Measurements from ENCODE around the gene LEMD2.
"Not testable (repeated sequence)": the region's sequence is repeated elsewhere in the genome, so short reads cannot be mapped to it uniquely, and the experiment has no call there.

Gene LEMD2

DNA sequence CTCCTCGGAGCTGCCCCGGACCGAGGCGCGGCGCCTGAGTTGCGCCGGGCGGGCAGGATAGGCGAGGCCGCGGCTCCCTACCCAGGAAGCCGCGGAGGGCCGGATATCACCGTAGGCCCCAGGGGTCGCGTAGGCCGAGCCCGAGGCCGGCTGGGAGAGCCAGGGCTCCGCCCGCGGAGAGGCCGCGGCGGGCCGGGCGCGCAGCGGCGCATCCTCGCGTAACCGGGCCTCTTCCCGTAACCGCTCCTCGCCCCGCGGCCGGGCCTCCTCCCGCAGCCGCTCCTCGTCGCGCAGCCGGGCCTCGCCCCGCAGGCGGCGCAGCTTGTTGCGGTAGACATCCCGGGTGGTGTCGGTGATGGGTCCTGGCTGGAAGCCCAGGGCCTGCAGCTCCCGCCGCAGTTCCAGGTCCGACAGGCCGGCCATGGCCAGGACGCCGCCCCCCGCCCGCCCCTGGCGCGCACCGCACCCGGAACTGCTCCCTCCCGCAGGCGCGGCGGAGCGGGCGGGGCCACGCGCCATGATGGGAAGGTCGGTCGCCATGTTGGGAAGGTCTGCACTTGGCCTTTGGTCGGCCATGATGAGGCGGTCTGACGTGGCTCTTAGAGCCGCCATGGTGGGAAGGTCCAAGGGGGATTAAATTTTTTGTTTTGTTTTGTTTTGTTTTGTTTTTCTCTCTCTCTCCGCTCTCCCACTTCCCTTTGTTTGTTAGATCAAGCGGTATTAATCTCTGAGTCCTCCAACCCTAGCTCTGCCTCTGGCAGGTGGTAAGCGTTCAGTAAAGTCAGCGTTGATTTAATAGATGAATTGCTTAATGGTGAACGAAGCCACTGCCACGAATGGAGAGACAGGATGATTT lies at the start of gene LEMD2:
Gene LEMD2, minus strand, starts transcription at position 437 of the 856 bp plus-strand sequence. Its CDS starts 14 bp downstream, at position 423.
- peak; percentile 97 for DNase-seq (ENCODE audit: low spot score)

DNA sequence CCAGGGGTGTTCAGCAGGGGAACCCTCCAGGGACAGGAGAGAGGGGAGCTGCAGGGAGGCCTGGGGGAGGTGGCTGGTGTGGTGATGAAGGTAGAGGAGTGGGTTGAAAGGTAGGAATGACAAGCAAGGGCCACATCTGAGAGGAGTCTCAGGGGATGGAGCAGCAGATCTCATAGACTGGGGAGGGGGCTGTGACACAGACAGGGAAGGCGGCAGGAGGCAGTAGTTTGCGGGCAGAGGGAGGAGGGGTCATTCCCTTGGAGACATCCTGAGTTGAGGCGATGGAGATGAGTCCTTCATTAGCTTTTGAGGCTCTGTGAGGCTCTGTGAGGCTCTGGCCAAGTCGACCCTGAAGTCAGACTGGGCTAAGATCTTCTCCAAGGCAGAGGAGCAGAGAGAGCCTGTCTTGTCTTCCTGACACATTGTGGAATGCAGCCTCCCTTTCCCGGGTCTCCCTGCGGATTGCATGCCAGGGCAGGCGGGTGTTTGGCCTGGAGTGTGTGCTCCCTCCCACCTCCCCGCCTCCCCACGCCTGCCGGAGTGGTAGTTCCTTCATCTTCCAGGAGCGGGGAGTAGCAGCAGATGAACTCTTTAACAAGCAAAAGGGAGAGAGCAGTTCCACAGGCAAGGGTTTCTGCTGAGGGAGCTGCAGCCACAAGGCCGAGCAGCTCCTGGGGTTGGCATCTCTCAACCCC lies 49.2 kb upstream of the LEMD2 start:
- no peak for DNase-seq (ENCODE audit: low spot score)

DNA sequence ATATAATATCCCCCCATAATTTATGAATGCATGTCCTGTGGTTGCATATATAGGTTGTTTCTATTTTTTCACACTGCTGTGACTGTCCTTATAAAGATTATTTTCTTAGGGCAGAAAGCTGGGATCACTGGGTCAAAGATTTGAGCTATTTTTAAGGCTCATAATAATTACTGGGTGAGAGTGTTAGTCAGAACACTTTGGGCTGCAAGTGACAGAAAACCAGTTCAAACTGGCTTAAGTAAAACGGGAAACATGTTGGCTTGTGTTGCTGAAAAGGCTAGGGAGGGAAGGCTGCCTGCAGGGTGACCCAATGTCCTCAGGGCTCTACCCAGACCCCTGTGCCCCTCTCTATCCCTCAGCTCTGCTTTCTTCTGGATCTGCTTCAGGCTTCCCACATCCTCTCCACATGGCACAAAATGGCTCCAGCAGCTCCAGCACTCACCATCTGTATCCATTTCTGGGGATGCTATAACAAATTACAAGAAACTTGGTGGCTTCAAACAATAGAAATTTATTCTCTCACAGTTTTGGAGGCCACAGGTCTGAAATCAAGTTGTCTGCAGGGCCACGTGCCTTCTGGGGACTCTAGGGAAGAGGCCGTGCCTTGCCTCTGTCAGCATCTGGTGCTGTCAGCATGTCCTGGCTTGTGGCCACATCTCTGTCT lies 48.0 kb upstream of the LEMD2 start:
- no peak for DNase-seq (ENCODE audit: low spot score)

DNA sequence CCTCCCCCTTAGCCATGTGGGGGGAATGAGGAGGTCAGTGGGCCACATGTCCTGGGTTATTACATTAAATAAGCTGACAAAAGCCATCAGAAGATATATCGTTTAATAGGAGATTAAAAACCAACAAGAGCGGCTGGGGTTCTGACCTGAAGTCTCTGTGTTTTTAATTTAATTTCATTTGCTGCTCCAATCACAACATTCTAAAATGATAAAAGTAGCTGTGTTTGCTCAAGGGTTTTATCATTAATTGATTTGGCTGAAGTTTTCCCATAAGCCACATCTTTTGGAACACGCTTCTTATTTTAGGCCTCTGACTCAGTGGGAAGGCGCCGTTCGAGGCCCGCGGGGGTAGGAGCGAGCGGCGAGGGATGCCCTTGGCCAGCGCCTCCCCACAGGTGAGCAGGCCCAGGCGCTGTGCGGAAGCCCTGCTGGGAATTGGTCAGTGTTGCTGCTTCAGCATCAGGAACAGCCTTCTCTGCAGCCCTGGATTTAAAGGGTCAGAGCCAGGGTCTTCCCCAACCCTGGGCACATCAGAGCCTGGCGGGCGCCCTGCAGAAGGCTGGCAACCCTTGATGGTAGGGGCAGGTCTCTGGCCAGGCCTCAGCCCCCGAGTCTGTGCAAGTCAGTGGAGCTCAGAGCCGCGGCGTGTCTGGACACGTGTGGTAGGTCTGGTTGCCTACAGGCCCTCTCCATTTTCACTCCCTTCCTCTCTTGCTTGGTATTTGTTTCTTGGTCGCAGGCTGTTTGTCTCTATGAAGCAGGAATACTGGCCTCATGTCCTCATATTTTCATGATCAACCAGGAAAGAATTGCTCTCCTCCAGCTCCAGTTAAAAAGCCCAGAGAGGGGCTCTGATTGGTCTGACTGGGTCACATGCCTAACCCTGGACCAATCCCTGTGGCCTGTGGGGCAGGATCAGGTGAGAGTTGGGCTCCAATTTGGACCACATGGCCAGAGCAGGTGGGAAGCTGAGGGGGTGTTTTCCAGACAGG lies 45.8 kb upstream of the LEMD2 start:
- DNase-seq (ENCODE audit: low spot score): no peak

DNA sequence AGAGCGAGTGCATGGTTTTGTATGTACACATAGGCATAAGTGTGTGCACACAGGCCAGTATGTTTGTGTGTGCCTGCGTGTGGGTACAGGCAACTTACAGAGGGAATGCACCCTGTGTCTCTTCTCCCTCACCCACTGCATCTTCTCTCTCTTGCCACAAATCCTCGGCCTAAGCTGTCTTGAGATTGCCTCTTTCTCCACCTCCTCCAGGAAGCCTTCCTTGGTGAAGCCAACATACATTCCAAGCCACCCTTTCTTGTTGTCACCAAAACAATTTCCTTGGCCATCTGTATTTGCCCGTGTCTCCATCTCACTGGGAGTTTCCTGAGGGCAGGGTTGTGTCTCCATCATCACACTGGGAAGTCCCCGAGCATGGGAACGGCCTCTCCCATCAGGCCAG lies 44.7 kb upstream of the LEMD2 start:
- DNase-seq (ENCODE audit: low spot score): no peak

DNA sequence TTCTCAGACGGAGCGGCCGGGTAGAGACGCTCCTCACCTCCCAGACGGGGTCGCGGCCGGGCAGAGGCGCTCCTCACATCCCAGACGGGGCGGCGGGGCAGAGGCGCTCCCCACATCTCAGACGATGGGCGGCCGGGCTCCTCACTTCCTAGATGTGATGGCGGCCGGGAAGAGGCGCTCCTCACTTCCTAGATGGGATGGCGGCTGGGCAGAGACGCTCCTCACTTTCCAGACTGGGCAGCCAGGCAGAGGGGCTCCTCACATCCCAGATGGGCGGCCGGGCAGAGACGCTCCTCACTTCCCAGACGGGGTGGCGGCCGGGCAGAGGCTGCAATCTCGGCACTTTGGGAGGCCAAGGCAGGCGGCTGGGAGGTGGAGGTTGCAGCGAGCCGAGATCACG lies 43.9 kb upstream of the LEMD2 start:
- not testable (repeated sequence) for DNase-seq (ENCODE audit: low spot score)

DNA sequence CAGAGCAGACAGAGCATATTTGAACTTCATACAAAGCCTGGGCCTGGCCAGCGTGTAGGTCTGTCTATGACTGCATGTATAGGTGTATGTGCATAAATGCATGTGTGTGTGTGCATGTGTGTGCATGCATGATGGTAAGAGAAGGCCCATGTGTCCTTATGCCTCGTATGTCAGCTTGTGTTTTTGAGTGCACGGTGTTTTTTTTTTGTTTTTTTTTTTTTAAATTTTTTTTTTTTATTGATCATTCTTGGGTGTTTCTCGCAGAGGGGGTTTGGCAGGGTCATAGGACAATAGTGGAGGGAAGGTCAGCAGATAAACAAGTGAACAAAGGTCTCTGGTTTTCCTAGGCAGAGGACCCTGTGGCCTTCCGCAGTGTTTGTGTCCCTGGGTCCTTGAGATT lies 42.8 kb upstream of the LEMD2 start:
- not testable (repeated sequence) for DNase-seq (ENCODE audit: low spot score)

DNA sequence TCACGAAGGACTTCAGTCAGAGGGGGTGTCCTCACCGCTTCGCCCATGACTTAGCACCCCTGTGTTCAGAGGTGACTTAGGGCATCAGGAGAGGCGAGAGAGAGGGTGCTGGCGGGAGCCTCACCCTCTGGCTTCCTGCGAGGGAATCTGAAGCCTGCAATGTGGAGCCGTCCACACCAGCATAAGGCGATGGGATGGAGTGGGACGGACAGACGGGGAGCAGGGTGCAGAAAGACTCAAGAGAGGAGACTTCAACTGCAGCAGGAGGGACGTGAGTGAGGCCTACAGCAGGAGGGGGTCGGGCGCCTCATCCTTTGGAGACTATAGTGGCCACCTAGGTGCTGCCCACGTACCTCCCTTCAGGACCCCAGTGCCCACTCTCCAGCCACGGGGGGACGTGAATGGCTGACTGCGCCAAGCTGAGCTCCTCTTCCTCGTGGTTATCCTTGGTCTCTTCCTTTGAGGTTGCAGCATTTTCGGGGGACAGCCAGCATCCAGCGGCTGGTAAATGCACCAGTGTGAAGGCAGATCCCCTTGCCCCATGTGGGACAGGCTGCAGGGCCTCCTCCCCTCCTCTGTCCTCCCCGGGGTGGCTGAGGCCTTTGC lies 41.8 kb upstream of the LEMD2 start:
- no peak for DNase-seq (ENCODE audit: low spot score)

DNA sequence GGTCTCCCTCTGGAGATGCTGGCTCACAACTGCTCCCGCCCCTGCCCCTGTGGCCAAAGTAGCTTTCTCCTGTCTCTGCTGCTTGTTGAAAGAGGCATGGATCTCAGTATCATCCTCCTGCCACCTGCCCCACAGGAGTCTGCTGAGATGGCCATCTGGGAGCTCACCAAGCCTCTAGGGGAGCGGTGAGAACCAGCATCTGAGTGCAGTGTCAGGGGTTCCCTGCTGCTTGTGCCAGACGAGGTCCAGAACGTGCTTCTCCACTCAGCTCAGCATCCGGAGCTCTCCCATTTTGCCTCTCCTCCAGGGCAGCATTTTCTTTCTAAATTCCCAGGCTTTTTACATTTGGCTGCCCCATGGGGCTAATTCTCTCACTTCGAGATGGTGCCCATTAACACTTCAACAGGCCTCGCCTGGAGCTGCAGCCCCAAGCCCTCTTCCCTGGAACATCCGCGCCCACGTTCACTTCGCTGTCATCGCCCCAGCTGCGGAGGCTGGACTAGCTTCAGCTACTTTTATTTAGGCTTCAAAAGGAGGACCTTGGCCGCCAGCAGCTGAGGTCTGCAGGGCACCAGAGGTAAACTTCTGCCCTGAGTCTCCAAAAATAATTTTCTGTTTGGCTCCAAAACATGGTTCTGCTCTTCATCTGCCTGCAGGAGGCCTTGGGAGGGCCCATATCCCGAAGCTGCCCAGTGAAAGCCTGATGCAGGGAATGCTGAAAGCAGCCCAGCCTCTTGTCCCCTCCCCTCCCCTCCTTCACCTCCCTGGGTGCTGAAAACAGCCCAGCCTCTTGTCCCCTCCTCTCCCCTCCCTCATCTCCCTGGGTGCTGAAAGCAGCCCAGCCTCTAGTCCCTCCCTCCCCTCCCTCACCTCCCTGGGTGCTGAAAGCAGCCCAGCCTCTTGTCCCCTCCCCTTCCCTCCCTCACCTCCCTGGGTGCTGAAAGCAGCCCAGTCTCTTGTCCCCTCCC lies 40.1 kb upstream of the LEMD2 start:
- no peak for DNase-seq (ENCODE audit: low spot score)

DNA sequence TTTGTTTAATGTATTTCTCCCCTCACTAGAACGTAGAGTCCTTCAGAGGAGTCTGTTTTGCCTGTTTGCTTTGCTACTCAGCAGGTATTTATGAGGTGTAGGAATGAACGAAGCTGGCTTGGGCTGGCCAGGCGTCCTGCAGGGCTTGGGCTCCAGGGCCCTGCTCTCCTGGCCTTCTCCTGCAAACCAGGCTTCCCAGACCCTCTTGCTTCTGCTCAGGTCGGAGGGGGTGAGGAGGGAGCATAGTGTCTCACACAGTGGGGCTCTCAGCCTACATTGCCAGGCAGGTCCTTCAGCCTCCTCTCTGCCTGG lies 39.5 kb upstream of the LEMD2 start:
- DNase-seq (ENCODE audit: low spot score): no peak

DNA sequence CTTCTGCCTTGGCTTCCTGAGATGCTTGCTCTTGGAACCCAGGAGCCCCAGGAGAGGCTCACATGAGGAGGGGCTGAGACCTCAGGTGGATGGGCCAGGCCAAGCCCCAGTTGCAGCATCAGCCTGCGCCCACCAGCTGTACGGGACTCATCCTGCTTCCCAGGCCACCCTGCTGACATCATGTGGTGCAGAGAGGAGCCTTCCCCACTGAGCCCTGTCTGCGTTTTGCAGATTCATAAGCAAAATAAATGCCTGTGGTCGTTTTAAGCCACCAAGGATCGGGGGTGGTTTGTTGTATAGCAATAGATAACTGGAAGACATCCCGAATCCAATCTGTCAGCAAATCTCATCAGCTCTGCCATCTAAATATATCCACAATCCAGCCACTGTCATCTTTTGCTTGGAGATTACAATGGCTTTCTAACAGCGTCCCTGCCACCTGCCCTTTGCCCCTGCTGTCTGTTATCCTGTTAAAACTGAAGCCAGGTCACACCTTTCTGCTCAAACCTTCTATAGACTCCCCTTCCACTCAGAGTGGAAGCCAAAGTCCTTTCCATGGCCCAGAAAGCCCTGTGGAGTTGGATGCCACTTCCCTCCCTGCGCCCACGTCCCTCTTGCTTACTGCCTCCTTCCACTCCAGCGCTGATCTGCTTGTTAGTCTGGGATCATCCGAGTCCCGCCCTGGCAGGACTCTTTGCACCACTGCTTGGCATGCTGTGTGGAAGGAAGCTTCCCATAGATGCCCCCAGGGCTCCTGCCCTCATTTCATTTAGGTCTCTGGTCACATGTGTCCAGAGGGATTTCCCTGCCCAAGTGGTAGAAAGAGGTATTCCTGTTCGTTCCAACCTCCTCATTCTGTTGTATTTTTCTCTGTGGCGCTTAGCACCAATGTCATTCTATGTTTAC lies 38.9 kb upstream of the LEMD2 start:
- peak; percentile 53 for DNase-seq (ENCODE audit: low spot score)

DNA sequence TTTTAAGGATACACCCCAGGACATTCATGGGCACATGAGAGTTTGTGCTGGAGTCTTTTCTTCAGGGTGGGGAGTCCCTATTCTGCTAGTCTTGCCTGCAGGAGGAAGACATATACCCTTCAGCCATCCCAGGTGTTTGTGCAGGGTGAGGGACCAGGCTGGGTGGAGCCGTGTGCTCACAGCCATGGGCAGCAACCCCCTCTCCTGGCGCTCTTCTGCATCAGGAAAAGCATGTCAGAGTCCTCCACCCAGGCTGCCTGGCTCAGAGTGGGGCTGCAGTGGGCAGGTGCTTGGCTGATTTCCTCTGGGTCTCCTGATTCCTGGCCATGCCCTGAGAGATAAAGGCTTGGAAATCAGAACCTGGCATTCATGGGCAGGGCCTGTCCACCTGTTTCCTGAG lies 37.6 kb upstream of the LEMD2 start:
- no peak for DNase-seq (ENCODE audit: low spot score)

DNA sequence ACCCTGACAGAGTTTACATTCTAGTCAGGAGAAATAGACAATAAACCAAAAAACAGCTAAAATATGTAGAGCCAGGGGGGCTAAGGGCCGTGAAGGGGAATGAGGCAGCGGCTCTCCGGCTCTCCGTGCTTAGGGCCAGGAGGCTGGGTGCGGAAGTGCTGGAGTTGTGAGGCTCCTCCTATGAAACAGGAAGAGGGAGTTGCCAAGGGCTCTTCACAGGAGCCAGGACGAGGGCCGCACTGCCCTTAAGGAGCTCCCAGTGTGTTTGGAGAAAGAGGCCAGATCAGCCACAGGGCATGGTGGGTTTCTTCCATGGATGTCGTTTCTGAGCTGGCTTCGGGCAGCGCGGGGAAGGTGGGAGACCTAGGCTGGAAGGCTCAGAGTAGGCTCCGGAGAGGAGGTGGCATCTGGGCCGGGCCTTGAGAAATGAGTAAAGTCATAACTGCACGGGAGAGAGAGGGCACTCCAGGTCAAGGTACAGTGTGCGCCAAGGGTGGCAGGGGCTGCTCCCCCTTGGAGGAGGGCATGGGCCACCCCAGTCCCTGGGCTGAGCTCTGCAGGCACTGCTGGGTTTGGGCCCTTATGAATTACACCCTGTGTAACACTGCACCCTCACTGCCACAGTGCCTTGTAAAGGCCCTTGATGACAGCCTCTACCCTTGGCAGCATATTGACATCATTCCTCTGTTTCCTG lies 35.7 kb upstream of the LEMD2 start:
- DNase-seq (ENCODE audit: low spot score): peak; percentile 57

DNA sequence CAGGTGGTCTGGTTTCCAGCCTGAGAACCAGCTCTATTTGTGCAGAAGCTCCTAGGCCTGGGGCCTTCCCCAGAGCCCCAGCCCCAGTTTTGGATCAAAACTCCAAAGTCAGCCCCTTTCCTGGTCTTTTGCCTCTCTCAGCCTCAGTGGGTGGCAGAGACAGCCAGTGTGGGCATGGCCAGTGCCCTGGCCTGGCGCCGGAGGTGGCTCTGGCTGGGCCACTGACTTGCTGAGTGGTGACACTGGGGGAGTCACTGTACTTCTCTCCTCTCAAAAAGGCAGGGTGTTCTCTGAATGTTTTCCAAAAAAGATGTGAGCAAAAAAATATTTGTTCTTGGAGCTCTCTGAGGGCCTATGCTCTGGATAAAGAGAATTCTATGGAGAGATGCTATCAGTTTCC lies 34.9 kb upstream of the LEMD2 start:
- no peak for DNase-seq (ENCODE audit: low spot score)

DNA sequence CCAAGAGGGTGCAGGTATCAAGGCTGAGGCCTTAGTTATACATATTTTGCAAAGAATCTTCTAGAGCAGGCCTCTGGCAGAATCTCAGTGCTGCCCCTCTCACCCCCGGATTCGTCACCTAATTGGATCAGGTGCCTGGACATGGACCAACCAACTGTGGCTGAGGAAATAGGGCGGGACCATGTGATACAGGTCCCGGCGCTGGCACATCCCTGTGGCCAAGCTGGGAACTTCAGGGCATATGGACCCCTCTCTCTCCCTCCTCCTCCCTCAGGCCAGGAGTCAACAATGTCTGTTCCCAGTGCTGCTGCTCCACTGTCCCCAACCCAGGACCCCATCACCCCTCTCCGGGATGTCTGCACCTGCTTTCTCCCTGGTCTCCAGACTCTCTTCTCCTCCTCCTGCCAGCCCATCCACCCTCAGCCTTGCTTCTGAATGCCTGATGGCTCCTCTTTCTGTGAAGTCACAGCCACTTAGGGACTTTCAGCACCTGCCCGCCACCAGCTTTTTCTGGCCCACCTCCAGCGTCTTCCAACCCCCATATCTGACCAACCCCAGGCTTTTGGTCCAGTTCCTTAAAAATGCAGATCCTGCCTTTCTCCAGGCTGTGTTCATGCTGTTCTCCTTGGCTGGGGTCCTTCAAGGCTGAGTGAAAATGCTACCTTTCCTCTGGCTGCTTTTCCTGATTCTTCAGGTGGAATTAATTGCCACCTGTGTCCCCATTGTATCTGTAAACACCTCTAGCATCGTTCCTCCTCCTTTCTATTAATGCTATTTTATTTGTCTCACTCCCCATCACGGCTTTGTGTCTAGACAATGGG lies 33.9 kb upstream of the LEMD2 start:
- DNase-seq (ENCODE audit: low spot score): peak; percentile 58

DNA sequence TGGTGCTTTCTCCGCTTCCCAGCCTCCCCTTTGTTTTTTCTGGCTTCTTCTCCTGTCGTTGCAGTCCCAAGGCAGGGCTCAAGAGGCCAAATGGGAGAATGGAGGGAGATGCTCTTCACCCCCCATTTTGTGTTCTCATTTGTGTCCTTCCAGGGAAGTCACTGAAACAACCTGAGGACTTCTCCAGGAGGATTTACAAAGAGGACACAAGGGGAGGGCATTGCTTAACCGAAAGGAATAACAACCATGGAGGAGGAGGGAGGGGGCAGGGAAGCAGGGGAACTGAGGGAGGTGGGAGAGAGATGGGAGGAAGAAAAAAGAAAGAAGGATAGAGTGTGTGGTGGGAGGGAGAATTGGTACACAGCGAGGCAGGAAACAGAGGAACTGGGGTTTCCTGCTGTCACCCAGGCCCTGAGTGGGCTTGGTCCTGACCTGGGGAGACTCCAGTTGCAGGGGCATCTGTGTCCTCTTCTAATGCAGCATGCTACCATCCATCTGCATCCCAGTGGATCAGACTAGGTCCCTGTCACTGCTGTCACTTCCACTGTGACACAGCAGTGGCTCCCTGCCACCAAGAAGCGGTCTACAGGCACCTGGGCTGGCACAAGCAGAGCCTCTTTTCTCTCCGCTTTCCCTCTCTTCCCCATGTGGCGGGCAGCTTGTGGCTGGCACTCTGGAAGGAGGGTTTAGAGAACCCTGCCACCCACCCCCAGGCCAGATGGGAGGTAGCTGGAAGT lies 32.0 kb upstream of the LEMD2 start:
- DNase-seq (ENCODE audit: low spot score): no peak

DNA sequence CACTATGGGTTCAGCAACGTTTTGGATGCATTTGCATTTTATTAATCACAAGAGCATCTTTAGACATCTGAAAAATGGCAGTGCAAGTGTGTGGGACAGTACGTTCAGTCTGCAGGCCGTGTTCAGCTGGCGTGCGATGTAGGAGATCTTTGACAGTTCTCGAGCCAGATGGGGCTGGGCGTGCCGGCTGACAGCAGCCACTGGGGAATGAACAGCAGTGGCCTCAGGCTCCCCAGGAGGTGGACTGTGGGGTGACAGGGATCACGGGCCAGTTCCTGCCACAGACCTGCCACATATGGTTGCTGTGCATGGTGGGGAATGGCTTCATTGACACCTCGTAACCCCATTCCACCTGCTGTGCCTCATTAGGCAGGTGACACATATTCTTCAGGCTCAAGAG lies 31.3 kb upstream of the LEMD2 start:
- no peak for DNase-seq (ENCODE audit: low spot score)
